ENCODE results near the gene MREG.

GRCh38 chr2:215896921-215897320 lies 116.4 kb downstream of the MREG start:
- TF ChIP-seq CTCF (conservative IDR thresholded peaks at IDR 0.05; ENCODE audit: low read depth, low read length) (no peak), EZH2 (IDR thresholded peaks at IDR 0.05; ENCODE audit: borderline replicate concordance, low read depth, low read length, poor library complexity, severe bottlenecking) (no peak)
